Mesodermal cell (in vitro differentiated cells): ENCODE measurements around the gene SOBP.
"Not testable (repeated sequence)": the region's sequence is repeated elsewhere in the genome, so short reads cannot be mapped to it uniquely, and the experiment has no call there.

Experiments used
- H3K27ac ChIP-seq: 2 replicates; pipeline ENCODE4 v1.7.0; 2013; ENCODE audit warnings: mild to moderate bottlenecking, low read depth, low read length, moderate library complexity; ENCODE audit not compliant: severe bottlenecking
- H3K36me3 ChIP-seq: 2 replicates; pipeline ENCODE4 v1.7.1; 2013; ENCODE audit warnings: mild to moderate bottlenecking, low read length, moderate library complexity; ENCODE audit not compliant: control insufficient read depth, insufficient read depth
- H3K4me1 ChIP-seq: one replicate; pipeline ENCODE4 v1.7.1; 2013; ENCODE audit warnings: mild to moderate bottlenecking, low read length; ENCODE audit not compliant: insufficient read depth, control insufficient read depth, poor library complexity, severe bottlenecking
- H3K4me3 ChIP-seq: 2 replicates; pipeline ENCODE4 v1.7.0; 2013; ENCODE audit warnings: low read length, control low read depth, mild to moderate bottlenecking; ENCODE audit not compliant: insufficient read depth, poor library complexity, severe bottlenecking; ENCODE audit errors: extremely low read depth
- H3K9me3 ChIP-seq: 2 replicates; pipeline ENCODE4 v1.7.1; 2013; ENCODE audit warnings: mild to moderate bottlenecking, low read length, moderate library complexity; ENCODE audit not compliant: control insufficient read depth
- WGBS, 2 experiments: methylation state at CpG; one replicate each; pipeline ENCODE4 v1.1.5; 2013; ENCODE audit warnings: missing lambda C conversion rate in 2 of 2; ENCODE audit not compliant: insufficient coverage in 2 of 2; 5-methylcytosine and 5-hydroxymethylcytosine counted together

SOBP gene

GRCh38 chr6:107459283-107460082, 30.4 kb upstream of the SOBP start, which contains the start of gene PDSS2:
PDSS2 (minus strand) TSS chr6:107459564; CDS start chr6:107459285, 279 bp downstream.
- no peaks in the 10 kb centered on the region for H3K36me3 ChIP-seq
- WGBS, 2 experiments = 2 to 3% methylated on average over 41 to 46 of the region's 46 CpGs
- peaks cover 2% of the 10 kb centered on the region for H3K4me1 ChIP-seq
- peak within 1 kb of the TSS; percentile 88 for H3K27ac ChIP-seq
- H3K9me3 ChIP-seq = no peaks in the 10 kb centered on the region
- H3K4me3 ChIP-seq = peak within 1 kb of the TSS; percentile 87

GRCh38 chr6:107460083-107460631, 29.8 kb upstream of the SOBP start:
- Histone ChIP-seq H3K36me3 (no peaks in the 10 kb centered on the region), H3K9me3 (no peaks in the 10 kb centered on the region), H3K27ac (peak overlapping the region; percentile 88), H3K4me1 (peaks cover 2% of the 10 kb centered on the region), H3K4me3 (peak overlapping the region; percentile 87)
- 10 to 37% methylated on average over 12 to 13 of the region's 22 CpGs for WGBS, 2 experiments

GRCh38 chr6:107466062-107466461, 23.9 kb upstream of the SOBP start:
- H3K36me3 ChIP-seq = no peaks in the 10 kb centered on the region
- WGBS, 2 experiments = no CpG with 5 or more reads among the region's 1 CpG
- H3K4me1 ChIP-seq = no peaks in the 10 kb centered on the region
- H3K4me3 ChIP-seq = no peak overlapping the region
- no peak overlapping the region for H3K27ac ChIP-seq
- H3K9me3 ChIP-seq = no peaks in the 10 kb centered on the region

GRCh38 chr6:107470364-107470763, 19.6 kb upstream of the SOBP start:
- WGBS, 2 experiments = no CpG with 5 or more reads among the region's 1 CpG
- H3K27ac ChIP-seq = no peak overlapping the region

GRCh38 chr6:107473660-107474059, 16.3 kb upstream of the SOBP start:
- 74 to 81% methylated on average over 3 to 5 of the region's 5 CpGs for WGBS, 2 experiments
- Histone ChIP-seq H3K4me1 (no peaks in the 10 kb centered on the region), H3K27ac (no peak overlapping the region), H3K9me3 (no peaks in the 10 kb centered on the region), H3K36me3 (no peaks in the 10 kb centered on the region), H3K4me3 (no peak overlapping the region)

More at GRCh38 chr6:107470364-107470763, 19.6 kb upstream of the SOBP start:
- Histone ChIP-seq H3K36me3 (no peaks in the 10 kb centered on the region), H3K4me1 (no peaks in the 10 kb centered on the region), H3K4me3 (no peak overlapping the region), H3K9me3 (no peaks in the 10 kb centered on the region)

- WGBS, 2 experiments = 74 to 81% methylated on average over 2 to 3 of the region's 3 CpGs
- not testable (repeated sequence) for H3K4me1 ChIP-seq, H3K4me3 ChIP-seq, H3K36me3 ChIP-seq, H3K27ac ChIP-seq, H3K9me3 ChIP-seq
Observed at GRCh38 chr6:107475360-107475759, 14.6 kb upstream of the SOBP start.

- 80% methylated on average over 1 of the region's 3 CpGs; no CpG with 5 or more reads in 1 of the 2 experiments for WGBS, 2 experiments
- H3K9me3 ChIP-seq, H3K27ac ChIP-seq, H3K4me3 ChIP-seq, H3K4me1 ChIP-seq, H3K36me3 ChIP-seq: not testable (repeated sequence)
Observed at GRCh38 chr6:107475826-107476225, 14.1 kb upstream of the SOBP start.

GRCh38 chr6:107479089-107479690, 10.7 kb upstream of the SOBP start:
- no peak overlapping the region for H3K4me3 ChIP-seq
- H3K27ac ChIP-seq = no peak overlapping the region
- H3K9me3 ChIP-seq = no peaks in the 10 kb centered on the region
- H3K4me1 ChIP-seq = no peaks in the 10 kb centered on the region
- WGBS, 2 experiments = no CpG with 5 or more reads among the region's 4 CpGs
- H3K36me3 ChIP-seq = no peaks in the 10 kb centered on the region

- 80% methylated on average over 1 of the region's 4 CpGs; no CpG with 5 or more reads in 1 of the 2 experiments for WGBS, 2 experiments
- Histone ChIP-seq H3K27ac (no peak overlapping the region), H3K4me1 (peaks cover 4% of the 10 kb centered on the region), H3K4me3 (no peak overlapping the region), H3K36me3 (no peaks in the 10 kb centered on the region), H3K9me3 (no peaks in the 10 kb centered on the region)
Observed at GRCh38 chr6:107485157-107485556, 4.8 kb upstream of the SOBP start.

GRCh38 chr6:107488174-107488874, 1.6 kb upstream of the SOBP start:
- H3K4me3 ChIP-seq = peak overlapping the region; percentile 61
- WGBS, 2 experiments = 0 to 6% methylated on average over 5 to 20 of the region's 27 CpGs
- H3K27ac ChIP-seq = no peak overlapping the region
- H3K36me3 ChIP-seq = no peaks in the 10 kb centered on the region
- no peaks in the 10 kb centered on the region for H3K9me3 ChIP-seq
- H3K4me1 ChIP-seq = peaks cover 14% of the 10 kb centered on the region
